Measurements from ENCODE around the gene MIOX.

Gene MIOX

DNA sequence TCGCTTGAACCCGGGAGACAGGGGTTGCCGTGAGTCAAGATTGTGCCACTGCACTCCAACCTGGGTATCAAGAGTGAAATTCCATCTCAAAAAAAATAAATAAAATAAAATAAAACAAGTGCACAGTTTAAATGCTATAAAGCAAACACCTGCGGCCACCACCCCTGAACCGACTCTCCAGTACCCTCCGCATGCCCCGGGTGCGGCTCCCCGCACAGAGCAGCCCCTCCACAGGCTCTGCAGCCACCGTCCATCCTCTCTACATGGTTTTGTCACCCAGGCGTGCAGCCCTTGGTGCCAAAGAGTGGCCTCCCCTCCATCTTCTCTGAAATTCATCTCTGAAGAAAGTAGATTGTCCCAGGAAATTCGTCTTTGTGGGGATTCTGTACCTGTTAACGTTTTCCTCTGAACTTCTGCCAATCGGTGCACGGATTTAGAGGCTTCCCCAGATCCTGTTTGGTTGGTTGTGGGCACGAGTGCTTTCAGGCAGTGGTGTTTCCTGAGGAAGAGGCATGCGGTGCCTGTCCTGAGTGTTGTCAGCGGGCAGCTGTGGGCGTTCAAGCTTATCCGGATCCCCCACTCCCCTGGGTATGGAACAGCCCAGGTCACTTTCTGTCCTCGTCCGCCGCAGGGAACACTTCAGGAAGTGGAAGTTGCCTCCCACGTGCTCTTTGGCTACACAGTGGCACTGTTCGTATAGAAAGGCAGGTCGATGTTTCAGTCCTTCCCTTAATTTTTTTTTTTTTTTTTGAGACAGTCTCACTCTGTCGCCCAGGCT is 4.1 kb downstream of the MIOX start:
- DNase-seq = no peak

DNA sequence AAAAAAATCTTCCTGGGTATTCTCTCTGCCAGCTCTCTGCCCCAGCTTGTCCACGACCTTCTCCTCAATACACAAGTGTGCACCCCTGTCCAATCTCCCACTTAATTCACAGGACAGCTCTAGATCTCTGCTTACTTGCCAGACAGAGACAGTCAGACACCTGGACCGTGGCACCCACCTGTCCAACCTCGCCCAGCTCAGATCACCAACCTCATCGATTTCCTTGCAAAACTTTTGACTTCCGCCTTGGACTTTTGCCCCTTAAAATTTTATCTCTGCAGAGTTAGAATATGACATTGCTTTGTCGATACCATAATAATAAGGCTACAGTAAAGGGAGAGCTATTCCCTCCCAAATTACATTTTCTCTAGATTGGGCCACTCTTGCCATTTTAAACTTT is 10.4 kb downstream of the MIOX start:
- no peak for DNase-seq

DNA sequence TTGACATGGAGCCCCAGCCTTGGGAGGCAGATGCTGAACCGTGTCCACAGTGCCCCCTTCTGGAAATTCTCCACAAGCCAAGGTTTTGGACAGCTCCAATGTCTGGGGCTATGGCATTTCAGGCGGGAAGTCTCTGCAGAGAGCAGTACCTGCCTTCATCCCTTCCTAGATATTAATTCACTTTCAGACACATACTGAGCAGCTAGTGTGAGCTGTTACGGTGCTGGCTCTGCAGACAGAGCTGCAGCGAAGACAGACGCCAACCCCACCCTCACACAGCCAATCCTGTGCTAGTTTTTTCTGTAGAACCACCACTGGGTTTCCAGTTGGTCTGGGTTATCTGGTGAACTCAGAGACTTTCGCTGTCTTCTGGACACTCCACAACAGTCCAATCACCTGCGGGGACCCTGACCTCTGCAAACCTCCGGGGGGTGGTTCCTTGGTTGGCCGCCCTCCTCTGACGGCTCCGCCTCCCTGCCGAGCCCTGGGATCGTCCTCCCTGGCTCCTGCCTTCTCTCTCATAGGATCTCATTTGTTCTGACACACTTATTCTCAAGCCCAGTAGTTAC is 11.7 kb downstream of the MIOX start:
- DNase-seq = peak; percentile 69

DNA sequence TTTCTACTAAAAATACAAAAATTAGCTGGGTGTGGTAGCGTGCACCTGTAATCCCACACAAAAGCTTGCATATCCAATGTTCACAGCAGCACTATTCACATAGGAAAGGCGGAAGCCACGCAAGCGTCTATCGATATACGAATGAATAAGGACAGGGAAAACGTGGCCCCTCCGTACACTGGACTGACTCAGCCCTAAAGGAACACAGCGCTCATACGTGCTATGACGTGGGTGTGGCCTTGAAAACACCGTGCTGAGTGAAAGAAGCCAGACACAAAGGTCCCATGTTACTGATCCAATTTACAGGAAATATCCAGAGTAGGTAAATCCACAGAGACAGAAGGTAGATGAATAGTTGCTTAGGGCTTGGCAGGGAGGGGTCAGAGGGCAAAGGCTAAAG is 13.8 kb downstream of the MIOX start:
- no peak for DNase-seq

DNA sequence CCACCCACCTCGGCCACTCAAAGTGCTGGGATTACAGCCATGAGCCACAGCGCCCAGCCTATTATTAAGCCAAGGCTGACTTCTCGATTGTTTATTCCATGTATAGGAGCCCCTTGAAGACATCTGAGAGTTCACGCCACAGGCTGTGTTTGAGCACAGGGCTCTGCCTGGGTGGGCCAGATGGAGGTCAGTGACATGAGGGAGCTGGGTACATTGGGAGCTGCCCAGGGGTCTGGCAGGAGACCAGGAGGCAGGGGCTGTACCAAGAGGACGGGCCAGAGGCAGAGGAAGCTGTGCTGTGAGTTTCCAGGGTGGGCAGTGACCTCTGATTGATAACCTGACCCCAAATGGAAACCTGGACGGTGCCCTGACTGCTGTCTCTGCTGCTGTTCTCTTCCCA is 15.4 kb downstream of the MIOX start:
- DNase-seq = no peak

DNA sequence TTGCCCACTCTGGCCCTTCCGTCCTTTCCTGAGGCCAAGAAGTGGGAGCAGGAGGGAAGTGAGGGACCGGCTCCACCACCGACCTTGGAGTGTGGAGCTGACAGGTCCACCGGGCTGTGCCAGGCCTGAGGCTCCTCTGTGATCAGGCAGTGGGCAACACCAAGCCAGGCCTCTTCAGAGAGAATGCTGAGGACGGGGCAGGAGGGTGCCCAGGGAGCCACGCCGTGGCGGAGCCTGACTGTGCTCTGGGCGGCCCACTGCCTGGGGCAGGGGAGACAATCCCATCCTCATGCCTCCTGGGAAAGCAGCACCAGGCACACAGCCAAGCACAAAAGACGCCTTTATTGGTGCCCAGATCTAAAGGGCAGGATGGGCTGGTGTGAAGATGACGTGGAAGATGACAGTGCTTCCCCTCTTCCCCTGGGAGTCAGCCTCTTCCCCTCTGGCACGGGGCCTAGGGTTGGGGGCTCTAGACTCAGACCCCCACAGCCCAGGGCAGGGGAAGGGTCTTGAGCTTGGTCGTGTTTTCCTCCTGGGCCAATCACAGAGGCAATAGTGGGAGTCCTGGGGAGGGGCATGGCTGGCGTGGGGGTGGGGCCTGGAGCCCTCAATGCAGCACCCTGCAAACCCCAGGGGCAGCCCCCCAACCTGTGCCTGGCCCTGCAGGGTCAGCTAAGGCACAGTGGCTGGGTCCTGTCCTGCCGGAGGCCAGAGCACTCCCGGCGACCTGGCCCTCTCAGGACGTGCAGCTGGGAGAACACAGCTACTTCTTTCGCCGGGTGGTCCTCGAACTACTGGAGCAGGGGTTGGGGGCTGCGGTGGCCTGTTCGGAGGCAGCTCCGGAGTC is 16.2 kb downstream of the MIOX start:
- DNase-seq = no peak

DNA sequence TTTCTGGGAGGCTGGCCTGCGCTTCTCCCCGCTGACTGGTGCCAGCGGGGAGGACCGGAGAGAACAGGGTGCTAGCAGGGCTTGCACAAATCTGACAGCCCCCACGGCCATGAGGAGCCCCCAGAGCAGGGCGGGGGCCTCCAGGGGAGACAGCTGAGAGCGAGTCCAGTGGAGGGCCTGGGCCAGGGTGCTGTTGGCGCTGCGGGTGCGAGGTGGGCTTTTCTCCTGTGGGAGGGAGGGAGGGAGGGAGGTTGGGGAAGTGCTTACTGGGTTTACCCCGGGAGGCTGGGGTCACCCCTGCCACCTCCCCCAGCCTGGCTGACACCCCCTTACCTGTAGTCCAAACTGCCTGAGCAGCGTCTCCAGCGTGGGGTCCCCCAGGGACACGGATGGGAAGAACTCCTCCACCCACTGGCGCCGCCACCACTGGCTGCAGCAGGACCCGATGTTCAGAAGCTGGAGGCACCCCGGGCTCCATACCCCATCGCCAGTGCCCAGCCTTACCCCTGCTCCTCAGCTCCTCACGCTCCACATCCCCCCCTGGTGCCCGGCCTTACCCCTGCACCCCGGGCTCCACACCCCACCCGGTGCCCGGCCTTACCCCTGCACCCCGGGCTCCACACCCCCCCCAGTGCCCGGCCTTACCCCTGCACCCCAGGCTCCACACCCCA is 17.0 kb downstream of the MIOX start:
- no peak for DNase-seq

DNA sequence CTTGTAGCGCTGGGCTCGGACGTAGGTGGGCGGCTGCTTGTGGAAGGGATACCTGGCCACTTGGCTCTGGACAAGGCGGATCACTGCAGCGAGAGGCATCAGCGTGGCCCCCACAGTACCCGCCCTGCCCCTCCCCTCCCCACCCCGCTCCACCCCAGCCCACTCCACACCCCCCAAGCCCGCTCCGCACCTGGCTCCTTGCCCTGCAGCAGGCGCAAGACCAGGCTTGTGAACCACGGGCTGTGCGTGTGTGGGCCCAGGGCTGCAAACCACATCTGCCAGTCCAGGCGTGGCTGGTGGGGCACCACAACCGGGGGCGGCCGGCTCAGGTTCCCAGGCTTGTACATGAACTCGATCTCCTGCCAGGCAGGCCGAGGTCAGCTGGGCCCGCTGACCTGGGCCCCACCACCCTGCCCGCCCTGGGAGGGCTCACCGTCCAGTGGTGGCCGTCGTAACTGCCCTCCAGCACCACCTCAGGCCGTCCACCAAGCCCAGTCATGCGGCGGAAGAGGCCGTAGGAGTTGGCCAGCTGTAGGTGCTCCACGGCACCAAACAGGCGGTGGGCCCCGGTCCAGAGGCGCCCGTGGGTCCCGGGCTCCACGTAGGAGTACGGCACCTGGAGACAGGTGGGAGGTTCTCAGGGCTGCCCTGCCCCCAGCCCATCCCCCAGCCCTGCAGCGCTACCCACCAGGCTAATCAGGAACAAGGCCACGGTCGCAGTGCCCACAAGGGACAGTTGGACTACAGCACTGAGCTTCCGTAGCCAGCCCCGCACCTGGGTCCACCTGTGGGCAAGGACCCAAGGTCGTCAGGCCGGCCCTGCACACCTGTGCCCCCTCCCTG is 17.9 kb downstream of the MIOX start:
- DNase-seq = no peak

DNA sequence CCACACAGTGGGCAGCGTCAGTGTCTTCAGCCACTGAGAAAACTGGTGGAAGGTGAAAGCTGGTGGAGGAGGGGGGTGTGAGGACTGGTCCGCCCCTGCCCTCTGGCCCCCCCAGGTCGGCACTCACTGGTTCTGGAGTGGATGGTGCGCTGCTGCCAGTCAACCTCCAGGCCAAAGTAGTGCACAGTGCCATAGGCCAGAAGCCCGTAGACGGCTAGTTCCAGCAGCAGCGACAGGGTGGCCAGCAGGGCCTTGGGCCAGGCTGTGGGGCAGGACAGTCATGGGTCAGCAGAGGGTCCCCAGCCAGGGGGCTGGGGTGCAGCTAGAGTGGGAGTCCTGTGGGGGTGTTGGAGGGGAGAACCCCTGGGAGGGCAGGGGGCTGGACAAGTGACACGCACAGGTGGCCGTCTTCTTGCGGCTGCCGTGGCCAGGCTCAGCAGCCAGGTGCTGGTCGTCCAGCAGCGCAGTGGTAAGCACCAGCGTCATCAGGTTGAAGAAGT is 18.7 kb downstream of the MIOX start:
- no peak for DNase-seq

DNA sequence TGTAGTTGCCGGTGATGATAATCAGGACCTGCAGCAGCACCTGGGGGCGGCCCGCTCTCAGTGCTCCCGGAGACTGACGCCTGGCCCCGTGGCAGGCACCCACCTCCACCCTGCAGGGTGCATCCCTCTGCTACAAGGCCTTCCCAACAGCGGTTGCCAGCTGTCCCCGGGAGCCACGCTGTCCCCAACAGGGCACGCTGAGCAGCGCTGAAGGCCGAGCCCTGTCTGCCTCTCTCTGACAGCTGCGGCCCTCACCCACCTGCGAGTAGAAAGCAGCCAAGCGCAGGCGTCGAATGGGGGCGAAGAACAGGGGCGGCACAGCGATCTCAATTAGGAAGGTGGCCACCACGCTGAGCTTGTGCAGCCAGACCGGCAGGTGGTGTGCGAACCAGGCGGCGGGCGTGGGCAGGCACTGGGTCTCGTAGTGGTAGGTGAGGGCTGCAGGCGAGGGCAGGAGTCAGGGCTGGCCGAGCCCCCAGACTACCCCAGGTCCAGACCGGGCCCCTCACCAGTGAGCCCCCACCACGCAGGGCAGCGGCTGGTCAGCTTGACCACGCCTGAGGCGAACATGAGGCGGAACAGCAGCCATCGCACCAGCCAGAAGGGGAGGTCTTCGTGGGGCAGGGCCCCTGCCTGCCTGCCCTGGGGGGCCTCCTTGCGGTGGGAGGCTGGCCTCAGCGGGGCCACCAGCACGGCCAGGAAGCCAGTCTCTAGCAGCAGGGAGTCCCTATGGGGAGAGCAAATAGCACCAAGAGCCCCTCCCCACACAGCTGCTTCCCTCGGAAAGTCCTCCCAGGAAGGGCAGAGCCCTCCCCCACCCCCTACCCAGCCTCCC is 19.3 kb downstream of the MIOX start:
- no peak for DNase-seq

DNA sequence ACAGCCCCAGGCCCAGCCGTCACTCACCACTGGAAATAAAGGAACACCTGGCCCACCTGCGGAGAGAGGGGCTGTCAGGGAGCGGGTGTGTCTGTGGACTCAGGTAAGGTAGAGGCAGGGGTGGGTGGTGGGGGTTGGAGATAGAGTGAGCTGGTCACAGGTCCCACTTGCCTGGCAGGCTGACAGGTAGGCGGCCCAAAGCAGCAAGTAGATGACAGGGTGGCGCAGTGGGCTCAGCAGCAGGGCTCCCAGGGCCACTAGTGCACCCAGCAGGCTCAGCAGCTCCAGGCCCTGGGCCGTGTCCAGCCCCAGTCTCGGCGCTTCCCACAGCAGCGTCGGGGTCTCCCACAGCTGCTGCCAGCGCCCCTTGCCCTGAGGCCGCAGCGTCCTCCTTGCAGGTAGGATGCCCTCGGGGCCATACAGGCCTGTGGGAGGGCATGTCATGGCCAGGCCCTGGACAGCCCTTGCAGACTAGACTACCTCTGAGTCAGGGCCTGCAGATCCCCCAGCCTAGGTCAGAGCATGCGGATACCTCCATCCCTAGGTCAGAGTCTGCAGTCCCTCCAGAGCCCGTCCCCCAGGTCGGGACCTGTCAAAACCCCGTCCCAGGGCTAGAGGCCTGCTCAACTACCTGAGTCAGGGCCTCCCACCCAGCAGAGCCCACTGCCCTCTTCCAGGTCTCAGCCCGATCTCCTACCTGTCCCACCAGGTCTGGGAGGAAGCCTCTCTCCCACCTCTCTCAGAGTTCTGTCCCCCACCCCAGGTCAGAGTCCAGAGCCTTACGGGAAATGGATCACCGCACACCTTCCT is 20.2 kb downstream of the MIOX start:
- no peak for DNase-seq

DNA sequence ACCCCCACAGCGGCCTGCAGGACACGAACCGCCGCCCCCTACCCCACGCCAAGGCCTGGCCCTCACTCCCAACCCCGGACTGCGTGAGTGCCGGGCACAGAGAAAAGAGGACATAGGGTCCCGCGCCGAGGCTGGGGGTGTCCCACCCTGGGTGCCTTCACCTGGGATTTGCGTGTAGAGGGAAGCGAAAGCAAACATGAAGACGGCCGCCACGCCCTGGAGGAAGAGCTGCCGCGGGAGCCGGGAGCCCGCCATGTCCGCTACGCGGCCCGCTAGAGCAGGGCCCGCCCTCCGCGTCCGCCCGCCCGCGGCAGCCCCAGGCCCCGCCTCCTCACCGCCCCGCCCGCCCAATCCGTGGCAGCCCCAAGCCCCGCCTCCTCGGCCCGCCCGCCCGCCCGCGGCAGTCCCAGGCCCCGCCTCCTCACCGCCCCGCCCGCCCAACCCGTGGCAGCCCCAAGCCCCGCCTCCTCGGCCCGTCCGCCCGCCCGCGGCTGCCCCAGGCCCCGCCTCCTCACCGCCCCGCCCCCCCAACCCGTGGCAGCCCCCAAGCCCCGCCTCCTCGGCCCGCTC is 20.8 kb downstream of the MIOX start, which contains the start of gene LMF2:
TSS of gene LMF2 (minus strand) at position 282 of the 570 bp plus-strand sequence. CDS start at position 255, 27 bp downstream.
- DNase-seq = no peak

DNA sequence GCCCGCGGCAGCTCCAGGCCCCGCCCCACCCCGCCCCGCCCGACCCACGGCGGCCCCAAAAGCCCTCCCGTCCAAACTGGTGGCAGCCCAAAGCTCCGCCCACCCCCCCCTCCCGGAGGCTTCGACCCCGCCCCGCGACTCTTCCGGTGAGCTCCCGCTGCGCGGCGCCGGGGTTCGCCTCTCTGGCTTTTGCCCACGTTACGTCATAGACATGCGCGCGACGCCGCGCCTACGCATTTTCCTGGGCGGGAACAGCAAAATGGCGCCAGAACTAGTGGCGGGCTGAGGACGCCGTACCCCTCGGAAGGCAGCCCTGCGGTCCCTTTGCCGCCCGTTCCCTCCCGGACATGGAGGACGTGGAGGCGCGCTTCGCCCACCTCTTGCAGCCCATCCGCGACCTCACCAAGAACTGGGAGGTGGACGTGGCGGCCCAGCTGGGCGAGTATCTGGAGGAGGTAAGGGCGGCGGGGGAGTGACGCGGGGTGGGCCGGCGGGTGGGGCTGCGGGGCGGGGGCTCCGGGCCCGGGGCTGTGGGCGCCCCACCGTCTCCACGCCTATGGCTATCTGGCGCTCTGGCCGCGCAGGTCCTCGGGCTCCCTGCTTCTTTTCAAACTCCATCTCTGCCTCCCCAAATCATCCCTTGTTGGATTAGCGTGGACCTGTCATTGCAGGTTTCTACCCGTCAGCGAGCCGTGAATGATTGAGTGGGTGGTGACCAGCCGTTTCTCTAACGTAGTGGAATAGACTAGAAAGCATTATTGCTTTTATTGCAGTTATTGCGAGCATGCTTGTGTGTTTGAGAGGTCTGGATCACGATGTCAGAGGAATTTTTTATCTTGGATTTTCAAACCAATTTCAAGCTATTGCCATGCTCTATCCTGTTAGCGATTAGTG is 21.6 kb downstream of the MIOX start, which contains the start of gene NCAPH2:
TSS of gene NCAPH2 (plus strand) at position 234 of the 894 bp plus-strand sequence. CDS start at position 348, 114 bp downstream.
- peak; percentile 97 for DNase-seq

DNA sequence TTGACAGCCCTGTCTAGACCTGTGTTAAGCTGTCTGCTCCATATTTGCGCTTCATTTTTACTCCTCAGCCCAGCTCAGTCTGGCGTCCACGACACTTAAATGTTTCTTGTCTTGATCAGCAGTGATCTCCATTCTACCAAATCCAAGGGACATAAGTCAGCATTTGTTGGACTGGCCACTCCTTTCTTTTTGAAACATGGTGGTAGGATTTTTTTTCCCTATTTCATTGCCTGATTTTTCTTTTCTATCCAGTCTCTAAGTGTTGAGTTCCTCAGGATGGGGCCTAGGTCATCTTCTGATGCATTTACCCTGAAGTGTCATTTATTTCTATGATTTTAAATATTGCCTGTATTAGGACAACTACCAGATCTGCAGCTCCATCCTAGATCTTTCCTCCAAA is 22.2 kb downstream of the MIOX start:
- DNase-seq = no peak

DNA sequence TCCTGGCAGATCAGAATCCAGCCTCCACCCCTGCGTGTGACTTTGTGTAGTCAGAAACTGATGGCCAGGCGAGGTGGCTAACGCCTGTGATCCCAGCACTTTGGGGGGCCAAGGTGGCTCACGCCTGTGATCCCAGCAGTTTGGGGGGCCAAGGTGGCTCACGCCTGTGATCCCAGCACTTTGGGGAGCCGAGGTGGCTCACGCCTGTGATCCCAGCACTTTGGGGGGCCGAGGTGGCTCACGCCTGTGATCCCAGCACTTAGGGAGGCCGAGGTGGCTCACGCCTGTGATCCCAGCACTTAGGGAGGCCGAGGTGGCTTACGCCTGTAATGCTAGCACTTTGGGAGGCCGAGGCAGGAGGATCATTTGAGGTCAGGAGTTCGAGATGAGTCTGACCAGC is 26.5 kb downstream of the MIOX start:
- DNase-seq = no peak

DNA sequence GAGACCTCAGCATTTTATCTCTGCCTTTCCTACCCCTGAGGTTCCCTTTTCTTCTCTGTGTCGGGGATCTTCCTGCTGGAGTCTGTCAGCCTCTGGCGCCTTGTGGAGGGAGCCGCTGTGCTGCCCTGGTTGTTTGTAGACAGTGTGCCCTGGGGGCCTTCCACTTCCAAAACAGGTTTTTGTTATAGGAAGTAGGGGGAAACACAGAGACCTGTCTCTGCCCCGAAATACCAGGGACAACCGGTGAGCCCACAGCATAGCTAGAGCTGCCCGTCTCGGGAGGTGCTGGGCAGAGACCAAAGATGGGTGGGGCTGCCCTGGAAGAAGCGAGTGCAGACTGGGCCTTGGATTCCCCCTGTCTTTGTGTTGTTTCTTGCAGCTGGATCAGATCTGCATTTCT is 29.4 kb downstream of the MIOX start:
- no peak for DNase-seq

DNA sequence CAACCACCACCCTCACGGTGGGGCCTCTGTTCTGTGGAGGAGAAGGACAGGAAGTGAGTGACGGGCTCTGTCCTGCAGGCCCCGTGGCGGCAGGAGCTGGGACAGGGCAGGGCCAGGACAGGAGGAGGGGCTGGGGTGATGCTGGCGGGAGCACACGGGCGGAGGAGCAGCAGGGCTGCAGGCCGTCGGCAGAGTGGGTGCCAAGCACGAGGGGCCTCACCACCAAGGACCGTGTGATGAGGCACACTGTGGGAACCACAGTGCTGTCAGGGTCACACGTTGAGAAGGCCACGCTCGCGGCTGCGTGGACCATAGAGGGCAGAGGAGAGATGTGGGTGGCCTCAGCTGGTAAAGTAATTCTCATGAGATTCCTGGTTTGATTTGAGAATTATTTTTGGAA is 30.2 kb downstream of the MIOX start:
- no peak for DNase-seq

DNA sequence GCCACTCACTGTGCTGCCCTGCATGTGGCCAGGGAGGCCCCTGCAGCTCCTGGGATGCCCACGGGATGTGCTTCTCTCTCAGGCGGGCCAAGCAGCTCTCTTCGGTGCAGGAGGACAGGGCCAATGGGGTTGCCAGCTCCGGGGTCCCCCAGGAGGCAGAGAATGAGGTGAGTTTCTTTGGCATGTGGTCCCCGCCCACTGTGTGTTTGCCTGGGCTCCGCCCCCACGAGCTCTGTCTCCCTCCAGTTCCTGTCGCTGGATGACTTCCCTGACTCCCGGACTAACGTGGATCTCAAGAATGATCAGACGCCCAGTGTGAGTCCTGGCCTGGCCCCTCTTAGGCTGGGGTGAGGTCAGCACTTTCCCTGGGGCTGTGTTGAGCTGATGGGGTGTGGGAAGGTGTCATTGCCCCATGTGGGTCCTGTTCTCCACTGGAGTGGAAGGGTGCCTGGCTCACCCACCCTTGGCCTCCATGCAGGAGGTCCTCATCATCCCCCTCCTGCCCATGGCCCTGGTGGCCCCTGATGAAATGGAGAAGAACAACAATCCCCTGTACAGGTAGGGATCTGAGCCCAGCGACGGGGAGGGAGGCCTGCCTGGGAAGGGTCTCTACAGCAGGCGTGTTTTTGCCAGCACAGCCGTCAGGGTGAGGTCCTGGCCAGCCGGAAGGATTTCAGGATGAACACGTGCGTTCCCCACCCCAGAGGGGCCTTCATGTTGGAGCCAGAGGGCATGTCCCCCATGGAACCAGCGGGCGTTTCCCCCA is 31.0 kb downstream of the MIOX start:
- no peak for DNase-seq

Measured in EL (cell line).